K562 (cell line): ENCODE data around the gene VPS11.
A peak's percentile ranks its signal among the peaks of the same experiment; 100 is the strongest.

Experiments
- CTCF ChIP-seq, 3 experiments: IDR thresholded peaks in 2 of 3; conservative IDR thresholded peaks in 1 of 3; 2 replicates each; pipeline ENCODE4 v1.5.1; 2011 to 2012; ENCODE audit warnings: low read length in 3 of 3, mild to moderate bottlenecking in 3 of 3, control low read depth in 2 of 3, improper control_type of control experiment in 1 of 3, inconsistent platforms in 1 of 3, low read depth in 1 of 3, mixed read lengths in 1 of 3, moderate library complexity in 1 of 3; ENCODE audit not compliant: insufficient read depth in 2 of 3
- EP300 ChIP-seq: IDR thresholded peaks from 2 replicates; pipeline ENCODE4 v1.6.1; 2012; ENCODE audit warnings: low read length, improper control_type of control experiment
- MCM5 ChIP-seq: fragments of 450-650 bp; IDR thresholded peaks from 2 replicates; pipeline ENCODE4 v1.6.1; 2016; ENCODE audit warnings: low read depth

GRCh38 chr11:119024430-119025098 lies 43.1 kb upstream of the VPS11 start:
- TF ChIP-seq MCM5 (no peak), EP300 (0 out of 2 replicates have a peak, but pooled peaks have one; percentile 16), CTCF (IDR thresholded peaks at IDR 0.05 in 2 of 3, conservative IDR thresholded peaks at IDR 0.05 in 1 of 3; ENCODE audit: insufficient read depth in 2 of 3, low read depth in 1 of 3, low read length in 3 of 3) (no peak)
